Suppressor macrophage treated with lipopolysaccharide for 1 hour (primary cell): ENCODE measurements around the gene NPC1L1.

Experiments
- DNase-seq, 3 donors: peaks; one replicate each; pipeline ENCODE4 v3.0.0-alpha.2; 2020 to 2022

Gene NPC1L1

DNA sequence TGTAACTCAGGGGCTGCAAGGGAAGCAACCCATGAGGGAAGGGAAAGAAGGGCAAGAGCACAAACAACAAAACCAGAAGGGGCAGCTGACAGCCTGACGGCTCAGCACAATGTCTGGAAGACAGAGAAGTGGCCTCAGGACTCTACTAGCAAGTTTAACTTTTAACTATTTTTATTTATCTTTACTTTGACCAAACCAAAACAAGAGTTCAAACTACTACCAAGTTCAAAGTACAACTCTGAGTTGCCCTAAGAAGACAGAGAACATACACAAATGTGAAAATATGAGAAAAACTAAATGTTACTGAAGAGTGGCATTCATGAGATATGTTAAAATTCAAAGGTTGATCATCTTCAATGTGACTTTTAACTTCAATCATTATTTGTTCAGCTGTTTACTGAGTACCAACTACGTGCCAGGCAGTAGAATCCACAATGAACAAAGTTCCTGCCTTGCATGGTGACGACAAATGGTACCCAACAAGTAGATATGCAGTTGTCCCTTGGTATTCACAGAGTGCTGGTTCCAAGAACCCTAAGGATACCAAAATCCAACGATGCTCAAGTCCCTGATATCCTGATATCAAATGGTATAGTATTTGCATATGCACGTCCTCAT, 70.4 kb downstream of the NPC1L1 start:
- DNase-seq: no peak

DNA sequence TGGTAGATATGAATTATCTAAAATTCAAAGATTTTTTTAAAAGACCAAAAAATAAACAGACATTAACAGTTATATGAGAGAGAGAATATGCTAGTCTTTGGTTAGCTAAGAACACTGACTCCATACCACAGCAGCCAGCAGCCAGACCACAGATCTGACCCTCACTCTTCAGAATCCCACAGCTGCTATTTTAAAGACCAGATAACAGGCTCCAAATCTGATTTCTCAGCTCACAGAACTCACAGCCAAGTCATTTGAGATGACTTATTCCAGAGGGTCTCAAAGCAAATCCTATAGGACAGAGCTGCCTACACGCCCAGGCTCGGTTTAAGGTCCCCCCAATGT, 71.0 kb downstream of the NPC1L1 start:
- DNase-seq: no peak

DNA sequence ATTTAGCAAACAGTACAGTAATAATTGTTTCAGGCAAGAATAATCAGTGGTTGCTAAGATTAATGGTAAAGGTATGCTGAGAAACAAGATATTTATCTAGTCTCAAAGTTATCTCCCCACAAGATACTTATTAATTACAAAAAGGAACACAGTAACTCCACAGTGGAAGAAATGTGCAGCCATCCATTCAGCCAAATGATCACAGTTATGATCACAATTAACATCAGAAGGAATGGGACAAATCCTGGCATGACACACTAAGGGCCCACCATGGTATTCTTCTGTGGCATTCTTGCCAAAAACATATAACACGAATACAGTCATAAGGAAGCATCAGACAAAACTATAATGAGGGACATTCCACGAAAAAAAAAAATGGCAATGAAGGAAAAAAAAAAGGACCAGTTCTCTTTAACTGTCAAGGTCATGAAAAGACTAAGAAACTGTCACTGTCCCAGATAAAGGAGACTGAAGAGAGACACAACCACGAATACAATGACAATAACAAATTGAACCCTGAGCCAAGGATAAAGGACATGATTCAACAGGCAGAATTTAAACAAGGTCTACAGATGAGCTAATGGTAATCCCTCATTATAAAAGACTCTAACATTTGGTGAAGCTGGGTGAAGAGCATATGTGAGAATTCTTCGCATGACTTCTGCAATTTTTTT, 71.5 kb downstream of the NPC1L1 start:
- DNase-seq: no peak

DNA sequence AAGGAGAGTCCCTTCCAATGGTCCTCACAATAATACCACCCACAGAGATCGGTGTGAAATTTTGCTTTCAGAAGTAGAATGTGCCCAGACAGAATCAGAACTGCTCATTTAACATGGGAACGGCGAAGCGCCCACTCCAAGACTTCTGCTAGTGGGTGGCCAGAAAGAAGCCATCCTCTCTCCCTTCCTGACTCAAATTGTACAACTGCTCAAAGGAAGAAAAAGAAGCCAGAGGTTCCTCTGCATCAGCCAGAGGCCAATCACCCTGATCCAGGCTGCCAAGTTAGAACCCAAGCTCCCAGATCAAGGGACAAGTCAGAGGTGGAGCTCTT, 73.9 kb downstream of the NPC1L1 start:
- no peak for DNase-seq

DNA sequence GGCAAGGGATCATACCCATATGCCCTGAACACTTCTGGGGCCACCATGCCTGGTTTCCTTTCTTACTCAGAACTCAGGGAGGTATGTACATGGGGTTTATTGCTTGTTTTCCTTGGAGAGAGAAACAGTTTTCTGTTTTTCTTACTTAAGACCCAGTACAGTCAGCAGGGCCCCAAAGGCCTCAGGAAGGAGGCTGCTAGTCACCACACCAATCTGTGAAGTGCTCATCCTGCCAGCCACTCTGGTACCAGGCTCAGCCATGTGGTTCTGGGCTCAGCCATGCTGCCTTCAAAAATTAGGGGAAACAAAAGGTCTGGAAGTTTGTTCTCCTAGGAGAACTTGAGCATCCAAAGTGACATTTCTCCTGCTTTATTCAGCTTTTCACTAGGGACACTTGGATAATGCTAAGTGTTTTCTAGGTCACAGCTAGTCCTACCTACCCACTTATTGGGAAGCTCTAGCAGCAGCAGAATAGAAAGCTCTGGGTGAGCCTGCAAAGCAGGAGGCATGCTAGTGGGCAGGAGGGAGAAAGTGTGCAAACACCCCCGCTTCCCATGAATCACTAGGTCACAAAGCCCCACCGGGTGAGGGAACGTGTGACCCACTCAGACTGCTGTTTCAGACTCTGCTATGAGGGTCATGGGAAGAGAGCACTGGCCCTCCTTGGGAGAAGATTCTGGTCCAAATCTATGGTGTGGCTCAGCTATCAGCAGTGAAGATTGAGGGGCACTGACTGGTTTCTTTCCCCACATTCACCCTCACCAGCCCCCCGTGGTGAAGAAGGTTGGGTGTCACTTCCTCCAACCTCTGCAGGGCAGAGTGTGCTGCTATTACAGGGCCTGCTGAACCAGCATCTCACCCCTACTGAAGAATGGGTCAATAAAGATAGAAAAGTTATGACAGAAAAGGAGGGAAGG, 74.6 kb downstream of the NPC1L1 start:
- no peak for DNase-seq

DNA sequence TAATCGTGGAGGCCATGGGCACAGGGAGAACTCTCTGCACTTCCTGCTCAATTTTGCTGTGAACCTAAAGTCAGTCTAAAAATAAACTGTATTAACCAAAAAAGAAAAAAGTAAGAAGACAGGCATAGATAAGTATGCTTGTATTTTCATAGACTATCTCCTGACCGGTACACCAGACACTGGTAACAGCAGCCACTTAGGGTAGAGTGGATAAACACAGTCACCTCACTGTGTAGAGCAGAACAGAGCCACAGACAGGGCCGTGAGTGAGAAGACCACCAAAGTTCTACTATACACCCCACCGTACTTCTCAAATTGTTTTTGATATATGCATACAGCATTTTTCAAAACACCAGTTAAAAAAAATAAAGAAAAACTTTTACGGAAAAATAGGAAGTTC, 75.6 kb downstream of the NPC1L1 start:
- no peak for DNase-seq

DNA sequence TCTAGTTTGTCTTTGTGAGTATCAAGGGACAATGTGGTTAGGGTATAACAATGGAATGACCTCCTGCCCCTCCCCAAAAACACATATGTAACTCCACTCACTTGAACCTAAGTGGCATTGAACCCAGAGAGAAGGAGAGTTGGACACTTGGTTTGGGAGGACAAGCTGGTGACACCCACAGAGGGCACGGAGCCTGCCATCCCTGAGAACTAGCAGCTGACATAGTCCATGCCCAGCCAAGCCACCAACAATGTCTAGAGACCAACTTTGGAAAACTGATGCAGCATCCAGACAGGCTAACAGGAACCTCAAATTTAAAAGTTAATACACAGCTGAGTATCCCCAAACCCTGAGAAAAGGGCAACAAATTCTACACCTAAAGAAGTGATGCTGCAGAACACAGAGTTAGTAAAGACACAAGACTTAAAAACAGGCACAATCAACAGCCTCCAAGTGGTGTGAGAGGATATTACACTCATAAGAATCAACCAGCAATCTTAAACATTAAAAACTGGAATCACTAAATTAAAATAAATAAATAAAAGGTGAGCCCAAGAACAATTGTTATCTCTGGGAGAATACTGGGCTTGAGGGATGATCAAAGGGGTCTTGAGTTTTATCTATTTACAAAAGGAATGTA, 77.8 kb downstream of the NPC1L1 start:
- no peak for DNase-seq
